HepG2 (cell line): ENCODE data around the gene SHLD1. TPM values are rescaled to one million over a fixed set of nuclear protein-coding genes. Genes with fewer than 3 reads are reported as not detected.

Experiments
- MZF1 ChIP-seq: sonication (generic); formaldehyde crosslinking; IDR thresholded peaks from 2 replicates; pipeline ENCODE4 v1.8.1; 2023; ENCODE audit warnings: mild to moderate bottlenecking, missing genetic modification reagents, borderline replicate concordance
- PLRG1 ChIP-seq: fragments of 450-650 bp; conservative IDR thresholded peaks from 2 replicates; pipeline ENCODE4 v1.6.1; 2016
- RARG ChIP-seq: sonication (generic); formaldehyde crosslinking; IDR thresholded peaks from 2 replicates; pipeline ENCODE4 v1.4.0; 2020; ENCODE audit warnings: low read depth, mild to moderate bottlenecking, missing genetic modification reagents
- XRCC5 ChIP-seq: fragments of 200-400 bp; formaldehyde crosslinking; optimal IDR thresholded peaks from 2 replicates; pipeline ENCODE3; 2017; ENCODE audit warnings: mild to moderate bottlenecking, low read length
- ZNF282 ChIP-seq: fragments of 450-650 bp; IDR thresholded peaks from 2 replicates; pipeline ENCODE4 v1.6.1; 2018; ENCODE audit not compliant: partially characterized antibody
- ZSCAN30 ChIP-seq: sonication (generic); formaldehyde crosslinking; IDR thresholded peaks from 2 replicates; pipeline ENCODE4 v1.5.0; 2020; ENCODE audit warnings: mild to moderate bottlenecking, missing genetic modification reagents
- polyA plus RNA-seq, 8 experiments: library from polyadenylated mRNA; depleted of rRNA in 3 of 8; stranded (reverse) in 7 of 8; unstranded in 1 of 8; fragments of >200 nt; fragmentation: Illumina TruSeq in 4 of 8; extraction: Trizol in 4 of 8; gene quantifications; 2 replicates each; pipeline versions ENCODE4 v1.2.1 to v1.2.3, GENCODE V29; 2011 to 2016; ENCODE audit warnings: low read depth in 4 of 8, missing spikeins in 1 of 8, mixed read lengths in 1 of 8; ENCODE audit not compliant: insufficient read depth in 1 of 8
- total RNA-seq, 5 experiments: library from RNA; depleted of rRNA; stranded (reverse); fragments of >200 nt; fragmentation: Illumina TruSeq; extraction: Trizol; gene quantifications; 2 replicates each; pipeline ENCODE4 v1.2.3, GENCODE V29; 2016; ENCODE audit warnings: low read depth in 1 of 5
- TF ChIP-seq, protein P1 (sequence below): sonication (generic); formaldehyde crosslinking; IDR thresholded peaks from 2 replicates; pipeline ENCODE4 v1.4.0; 2020; ENCODE audit warnings: missing genetic modification reagents, mild to moderate bottlenecking, borderline replicate concordance
- TF ChIP-seq, protein P2 (sequence below): IDR thresholded peaks from 2 replicates; pipeline ENCODE4 v1.6.1; 2016; ENCODE audit warnings: low read depth, control low read depth
- TF ChIP-seq, protein P3 (sequence below): sonication (generic); formaldehyde crosslinking; IDR thresholded peaks from 2 replicates; pipeline ENCODE4 v1.5.0; 2020; ENCODE audit warnings: missing genetic modification reagents
- TF ChIP-seq, protein P4 (sequence below): sonication (generic); formaldehyde crosslinking; IDR thresholded peaks from 2 replicates; pipeline ENCODE4 v1.5.1; 2020; ENCODE audit warnings: mild to moderate bottlenecking, moderate library complexity, missing genetic modification reagents
- TF ChIP-seq, protein P5 (sequence below): sonication (generic); formaldehyde crosslinking; IDR thresholded peaks from 2 replicates; pipeline ENCODE4 v1.4.0; 2020; ENCODE audit warnings: missing genetic modification reagents
- TF ChIP-seq, protein P6 (sequence below): sonication (generic); formaldehyde crosslinking; IDR thresholded peaks from 2 replicates; pipeline ENCODE4 v1.5.0; 2020; ENCODE audit warnings: mild to moderate bottlenecking, missing genetic modification reagents

SHLD1 gene
- total and polyA plus RNA-seq, 2 of the 13 experiments (the other 11 are each of a cell fraction or from before 2014, with no cell fraction given) = 8.9 to 10.0 TPM

DNA sequence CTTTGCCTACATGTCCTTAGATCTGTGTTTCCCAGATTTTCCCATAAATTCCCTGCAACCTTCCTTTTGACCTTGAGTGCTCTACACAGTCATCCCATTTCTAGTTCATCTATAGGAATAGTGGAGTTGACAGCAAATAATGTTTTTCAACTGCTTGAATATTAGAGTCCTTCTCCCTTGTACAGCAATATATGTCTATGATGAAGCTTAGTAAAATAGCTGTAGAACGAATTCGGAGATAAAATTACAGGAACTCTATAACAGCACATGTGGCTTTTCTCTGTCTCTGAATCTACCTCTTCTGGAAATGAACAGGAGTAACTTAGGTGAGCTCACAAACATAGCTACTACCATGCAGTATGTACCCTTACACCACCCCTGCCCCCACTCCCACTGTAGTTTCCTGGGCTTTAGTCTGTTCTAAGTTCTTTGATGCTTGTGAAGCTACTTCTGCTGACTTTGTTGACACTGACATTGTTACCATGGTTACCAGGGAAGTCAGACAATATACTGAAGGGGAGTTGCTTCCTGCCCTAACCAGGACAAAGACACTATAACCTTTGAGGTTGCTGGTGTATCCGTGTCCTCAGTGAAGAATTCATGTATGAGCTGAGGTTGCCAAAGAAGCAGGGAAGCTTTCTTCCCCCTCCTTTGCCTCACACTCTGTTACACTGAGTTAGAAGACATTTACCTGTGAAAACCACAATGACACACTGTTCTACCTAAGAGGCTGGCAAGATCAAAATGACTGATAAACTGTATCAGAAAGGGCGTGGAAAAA, 35.8 kb upstream of the SHLD1 start (continued):
- TF ChIP-seq, protein P1, sequence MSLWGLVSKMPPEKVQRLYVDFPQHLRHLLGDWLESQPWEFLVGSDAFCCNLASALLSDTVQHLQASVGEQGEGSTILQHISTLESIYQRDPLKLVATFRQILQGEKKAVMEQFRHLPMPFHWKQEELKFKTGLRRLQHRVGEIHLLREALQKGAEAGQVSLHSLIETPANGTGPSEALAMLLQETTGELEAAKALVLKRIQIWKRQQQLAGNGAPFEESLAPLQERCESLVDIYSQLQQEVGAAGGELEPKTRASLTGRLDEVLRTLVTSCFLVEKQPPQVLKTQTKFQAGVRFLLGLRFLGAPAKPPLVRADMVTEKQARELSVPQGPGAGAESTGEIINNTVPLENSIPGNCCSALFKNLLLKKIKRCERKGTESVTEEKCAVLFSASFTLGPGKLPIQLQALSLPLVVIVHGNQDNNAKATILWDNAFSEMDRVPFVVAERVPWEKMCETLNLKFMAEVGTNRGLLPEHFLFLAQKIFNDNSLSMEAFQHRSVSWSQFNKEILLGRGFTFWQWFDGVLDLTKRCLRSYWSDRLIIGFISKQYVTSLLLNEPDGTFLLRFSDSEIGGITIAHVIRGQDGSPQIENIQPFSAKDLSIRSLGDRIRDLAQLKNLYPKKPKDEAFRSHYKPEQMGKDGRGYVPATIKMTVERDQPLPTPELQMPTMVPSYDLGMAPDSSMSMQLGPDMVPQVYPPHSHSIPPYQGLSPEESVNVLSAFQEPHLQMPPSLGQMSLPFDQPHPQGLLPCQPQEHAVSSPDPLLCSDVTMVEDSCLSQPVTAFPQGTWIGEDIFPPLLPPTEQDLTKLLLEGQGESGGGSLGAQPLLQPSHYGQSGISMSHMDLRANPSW = no peak
- no peak for TF ChIP-seq ZSCAN30 (CRISPR knock-in tag)
- TF ChIP-seq RARG (CRISPR knock-in tag) = no peak
- TF ChIP-seq XRCC5 = peak; percentile 79
- TF ChIP-seq, protein P2, sequence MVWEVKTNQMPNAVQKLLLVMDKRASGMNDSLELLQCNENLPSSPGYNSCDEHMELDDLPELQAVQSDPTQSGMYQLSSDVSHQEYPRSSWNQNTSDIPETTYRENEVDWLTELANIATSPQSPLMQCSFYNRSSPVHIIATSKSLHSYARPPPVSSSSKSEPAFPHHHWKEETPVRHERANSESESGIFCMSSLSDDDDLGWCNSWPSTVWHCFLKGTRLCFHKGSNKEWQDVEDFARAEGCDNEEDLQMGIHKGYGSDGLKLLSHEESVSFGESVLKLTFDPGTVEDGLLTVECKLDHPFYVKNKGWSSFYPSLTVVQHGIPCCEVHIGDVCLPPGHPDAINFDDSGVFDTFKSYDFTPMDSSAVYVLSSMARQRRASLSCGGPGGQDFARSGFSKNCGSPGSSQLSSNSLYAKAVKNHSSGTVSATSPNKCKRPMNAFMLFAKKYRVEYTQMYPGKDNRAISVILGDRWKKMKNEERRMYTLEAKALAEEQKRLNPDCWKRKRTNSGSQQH (CRISPR knock-in tag) = no peak; the same call in 1 of the 2 replicates
- TF ChIP-seq, protein P3, sequence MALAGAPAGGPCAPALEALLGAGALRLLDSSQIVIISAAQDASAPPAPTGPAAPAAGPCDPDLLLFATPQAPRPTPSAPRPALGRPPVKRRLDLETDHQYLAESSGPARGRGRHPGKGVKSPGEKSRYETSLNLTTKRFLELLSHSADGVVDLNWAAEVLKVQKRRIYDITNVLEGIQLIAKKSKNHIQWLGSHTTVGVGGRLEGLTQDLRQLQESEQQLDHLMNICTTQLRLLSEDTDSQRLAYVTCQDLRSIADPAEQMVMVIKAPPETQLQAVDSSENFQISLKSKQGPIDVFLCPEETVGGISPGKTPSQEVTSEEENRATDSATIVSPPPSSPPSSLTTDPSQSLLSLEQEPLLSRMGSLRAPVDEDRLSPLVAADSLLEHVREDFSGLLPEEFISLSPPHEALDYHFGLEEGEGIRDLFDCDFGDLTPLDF (CRISPR knock-in tag) = no peak
- no peak for TF ChIP-seq MZF1 (CRISPR knock-in tag)
- TF ChIP-seq, protein P4, sequence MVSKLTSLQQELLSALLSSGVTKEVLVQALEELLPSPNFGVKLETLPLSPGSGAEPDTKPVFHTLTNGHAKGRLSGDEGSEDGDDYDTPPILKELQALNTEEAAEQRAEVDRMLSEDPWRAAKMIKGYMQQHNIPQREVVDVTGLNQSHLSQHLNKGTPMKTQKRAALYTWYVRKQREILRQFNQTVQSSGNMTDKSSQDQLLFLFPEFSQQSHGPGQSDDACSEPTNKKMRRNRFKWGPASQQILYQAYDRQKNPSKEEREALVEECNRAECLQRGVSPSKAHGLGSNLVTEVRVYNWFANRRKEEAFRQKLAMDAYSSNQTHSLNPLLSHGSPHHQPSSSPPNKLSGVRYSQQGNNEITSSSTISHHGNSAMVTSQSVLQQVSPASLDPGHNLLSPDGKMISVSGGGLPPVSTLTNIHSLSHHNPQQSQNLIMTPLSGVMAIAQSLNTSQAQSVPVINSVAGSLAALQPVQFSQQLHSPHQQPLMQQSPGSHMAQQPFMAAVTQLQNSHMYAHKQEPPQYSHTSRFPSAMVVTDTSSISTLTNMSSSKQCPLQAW (CRISPR knock-in tag) = peak; percentile 55; the same call in 1 of the 2 replicates
- no peak for TF ChIP-seq ZNF282
- TF ChIP-seq PLRG1 = no peak
- TF ChIP-seq, protein P5, sequence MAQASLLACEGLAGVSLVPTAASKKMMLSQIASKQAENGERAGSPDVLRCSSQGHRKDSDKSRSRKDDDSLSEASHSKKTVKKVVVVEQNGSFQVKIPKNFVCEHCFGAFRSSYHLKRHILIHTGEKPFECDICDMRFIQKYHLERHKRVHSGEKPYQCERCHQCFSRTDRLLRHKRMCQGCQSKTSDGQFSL (CRISPR knock-in tag) = no peak
- TF ChIP-seq, protein P6, sequence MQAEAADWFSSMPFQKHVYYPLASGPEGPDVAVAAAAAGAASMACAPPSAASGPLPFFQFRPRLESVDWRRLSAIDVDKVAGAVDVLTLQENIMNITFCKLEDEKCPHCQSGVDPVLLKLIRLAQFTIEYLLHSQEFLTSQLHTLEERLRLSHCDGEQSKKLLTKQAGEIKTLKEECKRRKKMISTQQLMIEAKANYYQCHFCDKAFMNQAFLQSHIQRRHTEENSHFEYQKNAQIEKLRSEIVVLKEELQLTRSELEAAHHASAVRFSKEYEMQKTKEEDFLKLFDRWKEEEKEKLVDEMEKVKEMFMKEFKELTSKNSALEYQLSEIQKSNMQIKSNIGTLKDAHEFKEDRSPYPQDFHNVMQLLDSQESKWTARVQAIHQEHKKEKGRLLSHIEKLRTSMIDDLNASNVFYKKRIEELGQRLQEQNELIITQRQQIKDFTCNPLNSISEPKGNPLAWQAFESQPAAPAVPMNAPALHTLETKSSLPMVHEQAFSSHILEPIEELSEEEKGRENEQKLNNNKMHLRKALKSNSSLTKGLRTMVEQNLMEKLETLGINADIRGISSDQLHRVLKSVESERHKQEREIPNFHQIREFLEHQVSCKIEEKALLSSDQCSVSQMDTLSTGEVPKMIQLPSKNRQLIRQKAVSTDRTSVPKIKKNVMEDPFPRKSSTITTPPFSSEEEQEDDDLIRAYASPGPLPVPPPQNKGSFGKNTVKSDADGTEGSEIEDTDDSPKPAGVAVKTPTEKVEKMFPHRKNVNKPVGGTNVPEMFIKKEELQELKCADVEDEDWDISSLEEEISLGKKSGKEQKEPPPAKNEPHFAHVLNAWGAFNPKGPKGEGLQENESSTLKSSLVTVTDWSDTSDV = no peak
